A549 treated with GW870086 at 1 μM for 4 hours (cell line): ENCODE results near the gene MTHFSD. TPM values are rescaled to one million over a fixed set of nuclear protein-coding genes. Genes with fewer than 3 reads are reported as not detected.

ENCODE experiments used
- total RNA-seq: library from RNA; stranded (reverse); fragments of 200-300 nt; extraction: Qiagen RNA extraction; gene quantifications from 5 replicates; pipeline ENCODE4 v1.2.3, GENCODE V29; 2022; ENCODE audit warnings: low read depth

The MTHFSD gene
- 9.0 to 12.8 TPM (median 12.1 TPM) in 5 replicates for total RNA-seq

GRCh38 chr16:86554917-86555703, at the start of gene MTHFSD:
Gene MTHFSD (minus strand): TSS chr16:86555235. CDS start chr16:86555184, 51 bp downstream.

GRCh38 chr16:86578061-86578599, 23.1 kb upstream of the MTHFSD start, which contains the start of gene FOXL1:
Gene FOXL1 (plus strand): TSS chr16:86578549. CDS start chr16:86578724, 175 bp downstream.

GRCh38 chr16:86566601-86566965, 11.5 kb upstream of the MTHFSD start, which contains the start of gene FOXC2:
Gene FOXC2 (plus strand): TSS chr16:86566829. CDS start chr16:86567336, 507 bp downstream.

GRCh38 chr16:86510465-86511261, 44.4 kb downstream of the MTHFSD start, which contains the start of gene FOXF1:
Gene FOXF1 (plus strand): TSS chr16:86510527. CDS start chr16:86510570, 43 bp downstream.

Other genes with a start within 250 kb of the MTHFSD start
- not detected in 5 replicates for gene FOXF1, start 44.7 kb downstream of the MTHFSD start, total RNA-seq
- 1.8 to 2.9 TPM (median 2.4 TPM) in 5 replicates for gene FOXC2, start 11.6 kb upstream of the MTHFSD start, total RNA-seq
- 0.83 to 2.3 TPM (median 0.97 TPM) in 5 replicates for gene FOXL1, start 23.3 kb upstream of the MTHFSD start, total RNA-seq